ENCODE data around the gene CPA4.
"Not testable (repeated sequence)": the region's sequence is repeated elsewhere in the genome, so short reads cannot be mapped to it uniquely, and the experiment has no call there.

CPA4 gene

GRCh38 chr7:130292682-130293257, at the start of gene CPA4:
Gene CPA4 (plus strand): TSS chr7:130293161. CDS start chr7:130293181, 20 bp downstream.
- no peak for DNase-seq (ENCODE audit: low read depth)

GRCh38 chr7:130243486-130243885, 49.5 kb upstream of the CPA4 start:
- DNase-seq (ENCODE audit: low read depth): not testable (repeated sequence)

GRCh38 chr7:130246491-130246890, 46.5 kb upstream of the CPA4 start:
- DNase-seq (ENCODE audit: low read depth): not testable (repeated sequence)

- not testable (repeated sequence) for DNase-seq (ENCODE audit: low read depth)
Measured at GRCh38 chr7:130248842-130249241, 44.1 kb upstream of the CPA4 start.

- not testable (repeated sequence) for DNase-seq (ENCODE audit: low read depth)
Measured at GRCh38 chr7:130249626-130250025, 43.3 kb upstream of the CPA4 start.

- DNase-seq (ENCODE audit: low read depth): no peak
Measured at GRCh38 chr7:130254555-130254954, 38.4 kb upstream of the CPA4 start.

GRCh38 chr7:130256704-130257103, 36.3 kb upstream of the CPA4 start:
- DNase-seq (ENCODE audit: low read depth): no peak

GRCh38 chr7:130258494-130259078, 34.4 kb upstream of the CPA4 start:
- DNase-seq (ENCODE audit: low read depth): no peak

GRCh38 chr7:130262448-130262847, 30.5 kb upstream of the CPA4 start:
- DNase-seq (ENCODE audit: low read depth): no peak

- DNase-seq (ENCODE audit: low read depth): no peak
Measured at GRCh38 chr7:130263130-130263529, 29.8 kb upstream of the CPA4 start.

- DNase-seq (ENCODE audit: low read depth): no peak
Measured at GRCh38 chr7:130266258-130266960, 26.6 kb upstream of the CPA4 start, which contains the start of gene CPA2. Gene CPA2 (plus strand): TSS chr7:130266863. CDS start chr7:130266882, 19 bp downstream.

- no peak for DNase-seq (ENCODE audit: low read depth)
Measured at GRCh38 chr7:130266961-130267321, 26.0 kb upstream of the CPA4 start.

GRCh38 chr7:130268463-130269317, 24.3 kb upstream of the CPA4 start:
- no peak for DNase-seq (ENCODE audit: low read depth)

- DNase-seq (ENCODE audit: low read depth): no peak
Measured at GRCh38 chr7:130269318-130269694, 23.7 kb upstream of the CPA4 start.

- DNase-seq (ENCODE audit: low read depth): no peak
Measured at GRCh38 chr7:130270947-130271800, 21.8 kb upstream of the CPA4 start.

GRCh38 chr7:130272381-130273080, 20.4 kb upstream of the CPA4 start:
- no peak for DNase-seq (ENCODE audit: low read depth)

- DNase-seq (ENCODE audit: low read depth): no peak
Measured at GRCh38 chr7:130273081-130273932, 19.7 kb upstream of the CPA4 start.

- no peak for DNase-seq (ENCODE audit: low read depth)
Measured at GRCh38 chr7:130273933-130274255, 19.1 kb upstream of the CPA4 start.

GRCh38 chr7:130274296-130274695, 18.7 kb upstream of the CPA4 start:
- DNase-seq (ENCODE audit: low read depth): no peak

GRCh38 chr7:130274983-130275591, 17.9 kb upstream of the CPA4 start:
- DNase-seq (ENCODE audit: low read depth): no peak
